PC-9 (cell line): ENCODE measurements around the gene TTC39B.

Experiments used
- CTCF ChIP-seq: fragments of 200-600 bp; sonication (generic); conservative IDR thresholded peaks from 2 replicates; pipeline ENCODE4 v1.6.1; 2017; ENCODE audit warnings: mixed run types, antibody characterized with exemption, mild to moderate bottlenecking, moderate library complexity
- EZH2 ChIP-seq: fragments of 200-600 bp; sonication (generic); IDR thresholded peaks from 2 replicates; pipeline ENCODE4 v1.8.0; 2017; ENCODE audit warnings: antibody characterized with exemption, low read depth

- TF ChIP-seq CTCF = no peak
- no peak for TF ChIP-seq EZH2
These were observed 169.9 kb downstream of the TTC39B start for GRCh38 chr9:15137089-15137488.
